ENCODE results near the gene WNK2.

WNK2 gene

DNA sequence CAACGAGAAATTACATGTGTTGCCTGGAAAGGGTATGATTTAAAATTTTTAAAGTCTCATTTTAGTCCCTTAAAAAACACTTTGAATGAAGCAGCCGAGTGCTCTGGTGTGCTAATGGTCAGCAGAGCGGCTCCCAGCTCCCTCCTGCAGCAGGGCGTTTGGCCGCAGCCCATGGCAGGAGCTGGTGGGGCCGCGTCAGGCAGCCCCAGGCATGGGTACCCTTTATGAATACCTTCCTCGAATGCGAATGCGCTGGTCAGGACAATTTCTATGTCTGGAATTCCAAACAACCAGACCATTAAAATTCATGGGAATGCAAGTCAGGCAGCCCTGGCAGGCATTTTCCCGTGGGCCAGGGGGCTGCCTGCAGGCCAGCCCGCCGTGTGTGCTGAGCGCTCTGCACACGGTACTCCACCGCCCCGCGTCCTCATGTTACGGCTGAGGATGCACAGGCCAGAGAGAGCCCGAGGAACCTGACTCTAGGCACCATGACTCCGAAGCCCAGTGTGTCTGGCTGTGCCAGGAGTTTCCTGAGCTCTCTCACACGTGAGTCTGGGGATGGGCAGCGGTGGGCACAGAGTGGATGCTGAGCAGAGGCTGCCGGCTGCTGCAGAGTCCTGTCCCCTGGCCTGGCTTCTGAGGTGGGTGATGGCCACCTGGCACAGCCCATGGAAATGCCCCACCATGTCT, 123.7 kb downstream of the WNK2 start:
- H3K4me1 ChIP-seq (ENCODE audit: control insufficient read depth in 1 of 2, insufficient read depth in 2 of 2, low read length in 2 of 2) = peaks cover 2 to 6% of the 10 kb centered on the region in 2 donors
- peaks cover 7 to 12% of the 10 kb centered on the region in 2 donors for H3K36me3 ChIP-seq (ENCODE audit: control insufficient read depth in 1 of 2, insufficient read depth in 2 of 2, low read length in 2 of 2)
- no peak overlapping the region for H3K27ac ChIP-seq (ENCODE audit: low read depth, low read length)
- H3K27me3 ChIP-seq (ENCODE audit: control insufficient read depth in 1 of 2, insufficient read depth in 2 of 2, low read length in 2 of 2) = no peaks in the 10 kb centered on the region
- no peaks in the 10 kb centered on the region for H3K9me3 ChIP-seq (ENCODE audit: control insufficient read depth in 1 of 2, low read length in 2 of 2)
- no peak overlapping the region for H3K9ac ChIP-seq (ENCODE audit: low read depth in 1 of 2, low read length in 2 of 2)
- H3K4me3 ChIP-seq (ENCODE audit: low read depth in 1 of 2, low read length in 2 of 2) = no peak overlapping the region

DNA sequence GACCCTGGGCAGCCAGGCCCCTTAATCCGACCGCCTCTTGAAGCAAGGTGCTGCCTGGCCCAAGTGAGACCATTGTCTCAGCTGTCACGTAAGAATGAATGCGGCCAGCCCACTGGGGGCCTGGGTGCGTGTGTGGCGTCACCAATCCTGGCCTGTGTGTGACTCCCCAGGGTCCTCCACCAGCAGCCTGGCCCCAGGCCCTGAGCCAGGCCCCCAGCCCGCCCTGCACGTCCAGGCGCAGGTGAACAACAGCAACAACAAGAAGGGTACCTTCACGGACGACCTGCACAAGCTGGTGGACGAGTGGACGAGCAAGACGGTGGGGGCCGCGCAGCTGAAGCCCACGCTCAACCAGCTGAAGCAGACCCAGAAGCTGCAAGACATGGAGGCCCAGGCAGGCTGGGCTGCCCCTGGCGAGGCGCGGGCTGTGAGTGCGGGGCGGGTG, 124.2 kb downstream of the WNK2 start:
- Histone ChIP-seq H3K4me1 (ENCODE audit: control insufficient read depth in 1 of 2, insufficient read depth in 2 of 2, low read length in 2 of 2) (peaks cover 7 to 10% of the 10 kb centered on the region in 2 donors), H3K9ac (ENCODE audit: low read depth in 1 of 2, low read length in 2 of 2) (no peak overlapping the region), H3K27me3 (ENCODE audit: control insufficient read depth in 1 of 2, insufficient read depth in 2 of 2, low read length in 2 of 2) (no peaks in the 10 kb centered on the region), H3K4me3 (ENCODE audit: low read depth in 1 of 2, low read length in 2 of 2) (no peak overlapping the region), H3K9me3 (ENCODE audit: control insufficient read depth in 1 of 2, low read length in 2 of 2) (no peaks in the 10 kb centered on the region), H3K27ac (ENCODE audit: low read depth, low read length) (no peak overlapping the region), H3K36me3 (ENCODE audit: control insufficient read depth in 1 of 2, insufficient read depth in 2 of 2, low read length in 2 of 2) (peaks cover 7 to 12% of the 10 kb centered on the region in 2 donors)

DNA sequence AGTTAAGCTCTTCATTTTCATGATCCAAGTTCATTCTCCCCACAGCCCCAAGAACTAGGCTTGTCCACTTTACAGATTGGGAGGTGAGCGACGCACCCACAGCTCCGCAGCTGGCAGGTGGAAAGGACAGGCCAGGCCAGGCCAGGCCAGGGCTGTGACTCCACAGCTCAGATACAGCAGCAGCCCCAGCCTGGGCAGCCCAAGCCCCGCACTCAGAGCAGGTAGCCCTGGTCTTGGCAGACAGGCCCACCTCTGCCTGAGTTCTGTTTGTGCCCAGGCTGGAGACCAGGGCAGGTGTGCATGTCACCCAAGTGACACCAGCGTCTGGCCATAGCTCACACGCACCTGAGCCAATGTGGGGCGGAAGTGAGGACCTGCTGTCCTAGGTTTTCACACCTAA, 124.7 kb downstream of the WNK2 start:
- H3K27me3 ChIP-seq (ENCODE audit: control insufficient read depth in 1 of 2, insufficient read depth in 2 of 2, low read length in 2 of 2) = no peaks in the 10 kb centered on the region
- no peaks in the 10 kb centered on the region for H3K9me3 ChIP-seq (ENCODE audit: control insufficient read depth in 1 of 2, low read length in 2 of 2)
- H3K27ac ChIP-seq (ENCODE audit: low read depth, low read length) = no peak overlapping the region
- H3K4me3 ChIP-seq (ENCODE audit: low read depth in 1 of 2, low read length in 2 of 2) = no peak overlapping the region
- H3K36me3 ChIP-seq (ENCODE audit: control insufficient read depth in 1 of 2, insufficient read depth in 2 of 2, low read length in 2 of 2) = peaks cover 7 to 9% of the 10 kb centered on the region in 2 donors
- no peak overlapping the region for H3K9ac ChIP-seq (ENCODE audit: low read depth in 1 of 2, low read length in 2 of 2)
- peaks cover 7 to 10% of the 10 kb centered on the region in 2 donors for H3K4me1 ChIP-seq (ENCODE audit: control insufficient read depth in 1 of 2, insufficient read depth in 2 of 2, low read length in 2 of 2)

DNA sequence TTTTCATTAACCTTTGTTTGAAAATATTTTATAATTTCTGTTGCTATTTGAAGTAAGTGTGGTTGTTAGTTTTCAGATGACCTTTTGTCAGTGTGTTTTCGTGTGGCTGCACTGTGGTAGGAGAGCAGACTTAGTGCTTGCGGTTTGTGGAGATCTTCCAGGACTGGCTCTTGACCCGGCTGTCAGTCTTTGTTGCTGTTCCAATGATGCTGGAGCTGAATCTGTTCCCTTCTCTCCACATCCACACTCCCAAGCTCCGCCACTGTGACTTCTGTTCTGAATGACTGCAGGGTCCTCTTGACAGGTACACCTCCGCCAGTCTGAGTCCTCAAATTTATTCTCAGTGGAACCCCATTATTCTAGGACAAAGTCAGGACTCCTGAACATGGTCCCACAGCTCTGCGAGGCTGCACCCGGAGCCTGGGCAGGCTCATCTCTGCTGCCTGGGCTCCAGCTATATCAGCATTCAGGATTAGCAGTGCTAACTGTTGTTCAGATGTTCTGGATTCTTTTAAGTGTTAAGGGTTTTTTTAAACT, 126.0 kb downstream of the WNK2 start:
- no peak overlapping the region for H3K9ac ChIP-seq (ENCODE audit: low read depth in 1 of 2, low read length in 2 of 2)
- peaks cover 7 to 13% of the 10 kb centered on the region in 2 donors for H3K36me3 ChIP-seq (ENCODE audit: control insufficient read depth in 1 of 2, insufficient read depth in 2 of 2, low read length in 2 of 2)
- no peaks in the 10 kb centered on the region for H3K9me3 ChIP-seq (ENCODE audit: control insufficient read depth in 1 of 2, low read length in 2 of 2)
- H3K4me1 ChIP-seq (ENCODE audit: control insufficient read depth in 1 of 2, insufficient read depth in 2 of 2, low read length in 2 of 2) = peaks cover 7 to 10% of the 10 kb centered on the region in 2 donors
- H3K27ac ChIP-seq (ENCODE audit: low read depth, low read length) = no peak overlapping the region
- no peaks in the 10 kb centered on the region for H3K27me3 ChIP-seq (ENCODE audit: control insufficient read depth in 1 of 2, insufficient read depth in 2 of 2, low read length in 2 of 2)
- no peak overlapping the region for H3K4me3 ChIP-seq (ENCODE audit: low read depth in 1 of 2, low read length in 2 of 2)

DNA sequence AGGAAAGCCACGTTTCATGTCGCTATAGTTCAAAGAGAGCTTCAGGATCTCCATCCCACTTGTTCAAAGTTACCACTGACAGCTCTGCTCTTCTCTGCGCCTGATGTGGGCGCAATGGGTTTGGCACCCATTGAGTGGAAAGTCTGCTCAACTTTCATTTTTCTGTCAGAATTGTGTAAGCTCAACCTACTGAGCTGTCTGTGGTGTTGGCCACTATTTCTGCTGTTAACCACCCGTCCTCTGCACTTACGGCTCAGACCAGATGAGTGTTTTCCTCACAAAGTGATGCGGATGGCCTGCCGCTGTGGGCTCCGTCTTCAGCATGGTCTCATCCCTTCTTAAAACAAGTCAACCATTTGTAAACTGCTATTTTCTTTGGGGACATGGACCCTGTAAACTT, 131.2 kb downstream of the WNK2 start:
- Histone ChIP-seq H3K36me3 (ENCODE audit: control insufficient read depth in 1 of 2, insufficient read depth in 2 of 2, low read length in 2 of 2) (peaks cover 0 to 32% of the 10 kb centered on the region in 2 donors), H3K27ac (ENCODE audit: low read depth, low read length) (no peak overlapping the region), H3K4me1 (ENCODE audit: control insufficient read depth in 1 of 2, insufficient read depth in 2 of 2, low read length in 2 of 2) (peaks cover 7 to 10% of the 10 kb centered on the region in 2 donors), H3K9ac (ENCODE audit: low read depth in 1 of 2, low read length in 2 of 2) (no peak overlapping the region), H3K27me3 (ENCODE audit: control insufficient read depth in 1 of 2, insufficient read depth in 2 of 2, low read length in 2 of 2) (no peaks in the 10 kb centered on the region), H3K9me3 (ENCODE audit: control insufficient read depth in 1 of 2, low read length in 2 of 2) (no peaks in the 10 kb centered on the region), H3K4me3 (ENCODE audit: low read depth in 1 of 2, low read length in 2 of 2) (no peak overlapping the region)

DNA sequence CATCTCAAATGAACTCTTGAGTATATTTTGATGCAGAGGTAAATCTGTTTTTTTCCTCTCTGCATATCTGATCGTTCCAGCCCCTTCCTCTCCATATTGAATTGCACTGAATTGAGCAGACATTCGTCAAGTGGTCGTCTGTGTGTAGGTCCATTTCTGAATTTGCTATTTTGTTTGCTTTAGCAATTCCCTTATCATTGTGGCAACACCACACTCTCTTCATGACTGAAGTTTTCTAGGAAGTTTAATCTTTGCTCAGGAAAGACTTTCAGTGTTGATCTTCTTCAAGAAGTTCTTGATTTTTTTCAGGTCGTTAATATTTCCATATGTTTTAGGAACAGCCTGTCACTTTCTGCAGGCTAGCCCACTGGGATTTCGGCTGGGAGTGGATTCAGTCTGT, 132.0 kb downstream of the WNK2 start:
- H3K27me3 ChIP-seq (ENCODE audit: control insufficient read depth in 1 of 2, insufficient read depth in 2 of 2, low read length in 2 of 2) = no peaks in the 10 kb centered on the region
- no peak overlapping the region for H3K4me3 ChIP-seq (ENCODE audit: low read depth in 1 of 2, low read length in 2 of 2)
- no peaks in the 10 kb centered on the region for H3K9me3 ChIP-seq (ENCODE audit: control insufficient read depth in 1 of 2, low read length in 2 of 2)
- no peak overlapping the region for H3K9ac ChIP-seq (ENCODE audit: low read depth in 1 of 2, low read length in 2 of 2)
- H3K36me3 ChIP-seq (ENCODE audit: control insufficient read depth in 1 of 2, insufficient read depth in 2 of 2, low read length in 2 of 2) = peaks cover 0 to 32% of the 10 kb centered on the region in 2 donors
- H3K4me1 ChIP-seq (ENCODE audit: control insufficient read depth in 1 of 2, insufficient read depth in 2 of 2, low read length in 2 of 2) = peaks cover 7 to 10% of the 10 kb centered on the region in 2 donors
- H3K27ac ChIP-seq (ENCODE audit: low read depth, low read length) = no peak overlapping the region

DNA sequence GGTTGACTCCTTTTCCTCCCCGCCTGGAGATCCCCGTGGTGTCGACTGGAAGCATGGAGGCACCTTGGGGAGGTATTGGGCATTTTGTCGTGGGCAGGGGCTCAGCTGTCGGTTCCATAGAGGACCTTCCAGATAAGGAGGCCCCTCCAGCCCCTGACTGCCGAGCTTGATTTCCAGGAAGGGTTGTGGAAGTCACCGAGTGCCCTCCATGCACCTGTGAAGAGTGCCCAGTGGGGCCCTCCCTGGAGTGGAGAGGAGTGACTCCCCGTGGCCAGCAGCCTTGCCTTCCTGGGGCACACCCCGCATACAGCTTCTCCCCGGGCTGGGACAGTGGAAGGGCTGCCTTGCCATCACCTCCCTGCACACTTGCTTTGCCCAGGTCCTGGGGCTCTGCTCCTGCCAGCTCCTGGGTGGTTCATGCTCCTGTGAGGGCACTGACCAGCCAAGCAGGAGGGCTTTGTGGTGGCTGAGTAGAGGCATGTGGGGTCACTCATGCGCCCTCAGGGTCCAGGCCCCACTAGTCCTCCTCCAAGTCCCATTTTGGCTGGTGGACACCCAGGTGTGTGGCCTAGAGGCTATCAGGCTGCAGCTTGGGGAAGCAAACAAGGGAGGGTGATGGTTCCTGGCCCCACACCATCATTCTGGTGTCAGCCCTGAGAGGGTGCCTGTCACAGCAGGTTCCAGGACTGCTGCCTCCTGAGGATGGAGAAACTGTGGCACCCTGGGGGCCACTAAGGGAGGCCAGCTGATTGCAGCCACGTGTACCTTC, 133.0 kb downstream of the WNK2 start:
- Histone ChIP-seq H3K9ac (ENCODE audit: low read depth in 1 of 2, low read length in 2 of 2) (no peak overlapping the region), H3K36me3 (ENCODE audit: control insufficient read depth in 1 of 2, insufficient read depth in 2 of 2, low read length in 2 of 2) (peaks cover 0 to 37% of the 10 kb centered on the region in 2 donors), H3K27me3 (ENCODE audit: control insufficient read depth in 1 of 2, insufficient read depth in 2 of 2, low read length in 2 of 2) (no peaks in the 10 kb centered on the region), H3K4me3 (ENCODE audit: low read depth in 1 of 2, low read length in 2 of 2) (no peak overlapping the region), H3K4me1 (ENCODE audit: control insufficient read depth in 1 of 2, insufficient read depth in 2 of 2, low read length in 2 of 2) (peaks cover 7 to 10% of the 10 kb centered on the region in 2 donors), H3K27ac (ENCODE audit: low read depth, low read length) (no peak overlapping the region), H3K9me3 (ENCODE audit: control insufficient read depth in 1 of 2, low read length in 2 of 2) (no peaks in the 10 kb centered on the region)

DNA sequence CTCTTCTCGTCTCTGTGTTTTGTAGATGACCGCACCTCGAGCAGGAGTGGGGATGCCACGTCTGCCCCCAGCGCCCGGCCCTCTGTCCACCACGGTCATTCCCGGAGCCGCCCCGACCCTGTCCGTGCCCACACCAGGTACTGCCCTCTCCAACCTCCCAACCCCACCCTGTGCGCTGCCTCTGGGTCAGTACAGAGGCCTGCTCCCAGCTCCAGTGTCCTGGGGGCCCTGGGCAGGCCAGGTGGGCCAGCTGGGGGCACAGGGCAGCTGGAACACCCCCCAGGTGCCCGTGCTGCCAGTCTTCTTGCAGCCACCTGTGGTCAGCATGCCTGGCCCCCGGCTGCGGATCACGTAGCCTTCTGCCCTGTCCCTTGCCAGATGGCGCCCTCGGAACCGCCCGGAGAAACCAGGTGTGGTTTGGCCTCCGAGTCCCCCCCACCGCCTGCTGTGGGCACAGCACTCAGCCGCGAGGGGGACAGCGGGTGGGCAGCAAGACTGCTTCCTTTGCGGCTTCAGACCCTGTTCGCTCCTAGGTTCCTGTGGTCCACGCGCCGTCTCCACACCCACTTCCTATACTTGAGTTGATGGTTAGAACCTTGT, 133.7 kb downstream of the WNK2 start:
- H3K36me3 ChIP-seq (ENCODE audit: control insufficient read depth in 1 of 2, insufficient read depth in 2 of 2, low read length in 2 of 2) = peaks cover 0 to 37% of the 10 kb centered on the region in 2 donors
- H3K9ac ChIP-seq (ENCODE audit: low read depth in 1 of 2, low read length in 2 of 2) = no peak overlapping the region
- H3K27me3 ChIP-seq (ENCODE audit: control insufficient read depth in 1 of 2, insufficient read depth in 2 of 2, low read length in 2 of 2) = no peaks in the 10 kb centered on the region
- no peaks in the 10 kb centered on the region for H3K9me3 ChIP-seq (ENCODE audit: control insufficient read depth in 1 of 2, low read length in 2 of 2)
- no peak overlapping the region for H3K4me3 ChIP-seq (ENCODE audit: low read depth in 1 of 2, low read length in 2 of 2)
- peaks cover 5% of the 10 kb centered on the region in 2 donors for H3K4me1 ChIP-seq (ENCODE audit: control insufficient read depth in 1 of 2, insufficient read depth in 2 of 2, low read length in 2 of 2)
- H3K27ac ChIP-seq (ENCODE audit: low read depth, low read length) = no peak overlapping the region

DNA sequence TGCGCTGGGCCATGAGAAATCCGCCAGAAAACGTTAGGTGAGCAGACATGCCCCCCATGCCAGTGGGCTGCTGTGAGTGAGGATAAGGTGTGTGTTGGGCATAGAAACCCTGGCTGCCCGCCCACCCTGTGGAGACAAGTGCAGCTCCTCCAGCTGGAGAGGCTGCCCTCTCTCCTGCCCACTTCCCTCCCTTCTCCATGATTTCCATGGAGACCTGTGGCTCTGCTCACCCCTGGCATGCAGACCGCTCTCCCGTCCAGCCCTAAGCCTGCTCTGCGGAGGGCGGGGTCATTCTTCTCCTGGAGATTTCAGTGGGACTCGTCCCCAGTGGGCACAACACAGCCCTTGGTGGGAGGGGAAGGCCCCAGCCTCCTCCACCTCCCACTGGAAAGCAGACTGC, 134.5 kb downstream of the WNK2 start:
- H3K27me3 ChIP-seq (ENCODE audit: control insufficient read depth in 1 of 2, insufficient read depth in 2 of 2, low read length in 2 of 2) = no peaks in the 10 kb centered on the region

More for the DNA sequence above, 134.5 kb downstream of the WNK2 start:
- H3K4me1 ChIP-seq (ENCODE audit: control insufficient read depth in 1 of 2, insufficient read depth in 2 of 2, low read length in 2 of 2) = no peaks in the 10 kb centered on the region
- H3K36me3 ChIP-seq (ENCODE audit: control insufficient read depth in 1 of 2, insufficient read depth in 2 of 2, low read length in 2 of 2) = peaks cover 0 to 37% of the 10 kb centered on the region in 2 donors
- H3K9me3 ChIP-seq (ENCODE audit: control insufficient read depth in 1 of 2, low read length in 2 of 2) = no peaks in the 10 kb centered on the region
- no peak overlapping the region for H3K27ac ChIP-seq (ENCODE audit: low read depth, low read length)
- H3K9ac ChIP-seq (ENCODE audit: low read depth in 1 of 2, low read length in 2 of 2) = no peak overlapping the region
- H3K4me3 ChIP-seq (ENCODE audit: low read depth in 1 of 2, low read length in 2 of 2) = no peak overlapping the region
